D721Med (cell line): ENCODE data around the gene TMEM161A.
"Not testable (repeated sequence)": the region's sequence is repeated elsewhere in the genome, so short reads cannot be mapped to it uniquely, and the experiment has no call there.

Experiments used
- DNase-seq: peaks from one replicate; pipeline ENCODE4 v3.0.0; 2011; ENCODE audit warnings: low spot score; ENCODE audit not compliant: insufficient read length
- FAIRE-seq: peaks from 2 replicates; lab custom pipeline; 2011; peaks lifted over from hg19 to GRCh38; lab: Jason Lieb, UNC
- CTCF ChIP-seq: IDR thresholded peaks from 2 replicates; pipeline ENCODE4 v1.5.1; 2012; ENCODE audit warnings: mild to moderate bottlenecking, control low read depth; ENCODE audit not compliant: insufficient read depth; ENCODE audit errors: missing control alignments

Gene TMEM161A

GRCh38 chr19:19152668-19153384 is 14.5 kb upstream of the TMEM161A start:
- no peak for TF ChIP-seq CTCF
- DNase-seq (no peak), FAIRE-seq (no peak)

GRCh38 chr19:19151418-19151817 is 13.1 kb upstream of the TMEM161A start:
- no peak for TF ChIP-seq CTCF
- FAIRE-seq (no peak), DNase-seq (no peak)

- no peak for FAIRE-seq
- DNase-seq = no peak
- TF ChIP-seq CTCF = no peak
These were observed 11.2 kb upstream of the TMEM161A start for GRCh38 chr19:19149435-19149834.

GRCh38 chr19:19148504-19148903 is 10.2 kb upstream of the TMEM161A start:
- not testable (repeated sequence) for FAIRE-seq, DNase-seq

GRCh38 chr19:19147344-19147743 is 9.1 kb upstream of the TMEM161A start:
- DNase-seq = no peak
- no peak for TF ChIP-seq CTCF
- FAIRE-seq = no peak

GRCh38 chr19:19146865-19147264 is 8.6 kb upstream of the TMEM161A start:
- no peak for FAIRE-seq
- TF ChIP-seq CTCF = no peak
- no peak for DNase-seq

- FAIRE-seq = no peak
- peak; percentile 89 for DNase-seq
- TF ChIP-seq CTCF = peak; percentile 80
These were observed 7.7 kb upstream of the TMEM161A start for GRCh38 chr19:19145684-19146608.
